HUES6 (cell line): ENCODE measurements around the gene NOS1AP.
"Not testable (repeated sequence)": the region's sequence is repeated elsewhere in the genome, so short reads cannot be mapped to it uniquely, and the experiment has no call there.

Experiments
- H3K27ac ChIP-seq: 2 replicates; pipeline ENCODE4 v1.7.0; 2013; ENCODE audit warnings: low read depth, mild to moderate bottlenecking, low read length, inconsistent platforms
- H3K27me3 ChIP-seq: 2 replicates; pipeline ENCODE4 v1.6.1; 2013; ENCODE audit warnings: low read length; ENCODE audit not compliant: control insufficient read depth, insufficient read depth
- H3K36me3 ChIP-seq: 2 replicates; pipeline ENCODE4 v1.6.1; 2013; ENCODE audit warnings: low read length; ENCODE audit not compliant: control insufficient read depth, insufficient read depth
- H3K4me1 ChIP-seq: 2 replicates; pipeline ENCODE4 v1.6.1; 2013; ENCODE audit warnings: low read length; ENCODE audit not compliant: control insufficient read depth, insufficient read depth
- H3K4me3 ChIP-seq: 2 replicates; pipeline ENCODE4 v1.5.1; 2013; ENCODE audit warnings: low read depth, low read length
- H3K9ac ChIP-seq: one replicate; pipeline ENCODE4 v1.6.1; 2013; ENCODE audit warnings: mild to moderate bottlenecking, low read length
- H3K9me3 ChIP-seq: 2 replicates; pipeline ENCODE4 v1.6.1; 2013; ENCODE audit warnings: low read depth, low read length; ENCODE audit not compliant: control insufficient read depth, insufficient read depth

Gene NOS1AP

GRCh38 chr1:162030759-162031280, 38.7 kb upstream of the NOS1AP start:
- Histone ChIP-seq H3K9ac (no peak overlapping the region), H3K27me3 (peaks cover 43% of the 10 kb centered on the region), H3K27ac (no peak overlapping the region), H3K36me3 (no peaks in the 10 kb centered on the region), H3K4me3 (no peak overlapping the region), H3K9me3 (no peaks in the 10 kb centered on the region), H3K4me1 (no peaks in the 10 kb centered on the region; the same call in 1 of the 2 replicates)

DNA sequence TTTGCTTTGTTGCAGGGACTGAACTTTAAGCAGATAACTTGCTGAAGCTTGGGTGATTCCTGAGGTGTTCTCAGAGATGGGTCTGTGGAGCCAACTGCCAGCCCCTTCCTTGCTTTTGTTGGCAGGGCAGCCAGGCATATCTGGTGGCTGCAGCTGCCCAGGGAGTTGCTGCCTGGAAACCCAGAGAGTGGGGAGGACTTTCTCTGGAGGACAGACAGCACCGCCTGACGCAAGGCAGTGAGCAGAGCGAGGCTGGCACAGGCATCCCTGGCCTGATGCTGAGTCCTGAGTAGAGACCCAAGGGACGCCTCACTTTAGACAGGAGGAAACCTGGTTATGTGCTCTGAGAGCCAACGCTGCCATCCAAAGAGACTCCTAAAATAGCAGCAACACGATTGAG, 36.1 kb upstream of the NOS1AP start:
- Histone ChIP-seq H3K27me3 (peaks cover 28% of the 10 kb centered on the region), H3K27ac (no peak overlapping the region), H3K4me1 (no peaks in the 10 kb centered on the region; the same call in 1 of the 2 replicates), H3K9me3 (no peaks in the 10 kb centered on the region), H3K36me3 (no peaks in the 10 kb centered on the region), H3K4me3 (no peak overlapping the region), H3K9ac (no peak overlapping the region)

- H3K9me3 ChIP-seq, result no peaks in the 10 kb centered on the region
- peaks cover 17% of the 10 kb centered on the region; the same call in 1 of the 2 replicates for H3K27me3 ChIP-seq
- H3K36me3 ChIP-seq, result no peaks in the 10 kb centered on the region
- no peak overlapping the region for H3K4me3 ChIP-seq
- H3K27ac ChIP-seq, result no peak overlapping the region
- no peak overlapping the region for H3K9ac ChIP-seq
- no peaks in the 10 kb centered on the region; the same call in 1 of the 2 replicates for H3K4me1 ChIP-seq
Measured at GRCh38 chr1:162035241-162035640, 34.2 kb upstream of the NOS1AP start.

GRCh38 chr1:162036163-162036562, 33.3 kb upstream of the NOS1AP start:
- Histone ChIP-seq H3K27ac (no peak overlapping the region), H3K4me3 (no peak overlapping the region), H3K27me3 (peaks cover 11% of the 10 kb centered on the region; the same call in 1 of the 2 replicates)

DNA sequence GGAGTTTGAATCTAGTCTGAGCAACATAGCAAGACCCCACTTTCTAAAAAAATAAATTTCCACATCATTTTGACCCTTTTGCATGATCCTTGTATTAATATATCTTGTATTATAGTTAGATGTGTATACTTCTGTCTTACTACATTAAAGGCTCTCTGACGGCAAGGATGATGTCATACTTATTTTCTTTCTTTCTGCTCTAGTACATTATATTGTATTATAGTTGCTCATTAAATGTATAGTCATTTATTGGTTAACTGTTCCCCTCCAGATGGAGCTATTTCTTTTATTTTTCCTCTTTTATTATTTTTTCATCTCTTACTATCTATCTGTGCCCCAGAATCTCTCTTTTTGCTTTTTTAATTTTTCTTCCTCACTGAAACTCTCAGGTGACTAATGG, 30.9 kb upstream of the NOS1AP start:
- H3K4me1 ChIP-seq, result no peaks in the 10 kb centered on the region; the same call in 1 of the 2 replicates
- no peaks in the 10 kb centered on the region for H3K36me3 ChIP-seq
- no peak overlapping the region for H3K27ac ChIP-seq
- H3K9ac ChIP-seq, result no peak overlapping the region
- H3K9me3 ChIP-seq, result no peaks in the 10 kb centered on the region
- H3K27me3 ChIP-seq, result peaks cover 4% of the 10 kb centered on the region; the same call in 1 of the 2 replicates
- H3K4me3 ChIP-seq, result no peak overlapping the region

More at GRCh38 chr1:162036163-162036562, 33.3 kb upstream of the NOS1AP start:
- no peak overlapping the region for H3K9ac ChIP-seq
- H3K36me3 ChIP-seq, result no peaks in the 10 kb centered on the region
- no peaks in the 10 kb centered on the region; the same call in 1 of the 2 replicates for H3K4me1 ChIP-seq
- no peaks in the 10 kb centered on the region for H3K9me3 ChIP-seq

GRCh38 chr1:162040001-162040400, 29.5 kb upstream of the NOS1AP start:
- Histone ChIP-seq H3K27ac (no peak overlapping the region), H3K36me3 (no peaks in the 10 kb centered on the region), H3K27me3 (no peaks in the 10 kb centered on the region), H3K4me1 (no peaks in the 10 kb centered on the region; the same call in 1 of the 2 replicates), H3K9me3 (no peaks in the 10 kb centered on the region), H3K4me3 (no peak overlapping the region), H3K9ac (no peak overlapping the region)

- no peak overlapping the region for H3K27ac ChIP-seq
- no peak overlapping the region for H3K9ac ChIP-seq
- no peaks in the 10 kb centered on the region for H3K9me3 ChIP-seq
- H3K4me3 ChIP-seq, result no peak overlapping the region
- H3K4me1 ChIP-seq, result no peaks in the 10 kb centered on the region; the same call in 1 of the 2 replicates
- H3K36me3 ChIP-seq, result no peaks in the 10 kb centered on the region
- no peaks in the 10 kb centered on the region for H3K27me3 ChIP-seq
Measured at GRCh38 chr1:162040657-162041056, 28.8 kb upstream of the NOS1AP start.

GRCh38 chr1:162042361-162042760, 27.1 kb upstream of the NOS1AP start:
- no peaks in the 10 kb centered on the region for H3K27me3 ChIP-seq
- H3K9me3 ChIP-seq, result no peaks in the 10 kb centered on the region
- H3K36me3 ChIP-seq, result no peaks in the 10 kb centered on the region
- no peak overlapping the region for H3K4me3 ChIP-seq
- H3K27ac ChIP-seq, result no peak overlapping the region
- no peak overlapping the region for H3K9ac ChIP-seq
- no peaks in the 10 kb centered on the region for H3K4me1 ChIP-seq

- H3K9me3 ChIP-seq, result no peaks in the 10 kb centered on the region
- H3K27me3 ChIP-seq, result peaks cover 7% of the 10 kb centered on the region; the same call in 1 of the 2 replicates
- no peaks in the 10 kb centered on the region for H3K36me3 ChIP-seq
Measured at GRCh38 chr1:162046921-162047320, 22.6 kb upstream of the NOS1AP start.

DNA sequence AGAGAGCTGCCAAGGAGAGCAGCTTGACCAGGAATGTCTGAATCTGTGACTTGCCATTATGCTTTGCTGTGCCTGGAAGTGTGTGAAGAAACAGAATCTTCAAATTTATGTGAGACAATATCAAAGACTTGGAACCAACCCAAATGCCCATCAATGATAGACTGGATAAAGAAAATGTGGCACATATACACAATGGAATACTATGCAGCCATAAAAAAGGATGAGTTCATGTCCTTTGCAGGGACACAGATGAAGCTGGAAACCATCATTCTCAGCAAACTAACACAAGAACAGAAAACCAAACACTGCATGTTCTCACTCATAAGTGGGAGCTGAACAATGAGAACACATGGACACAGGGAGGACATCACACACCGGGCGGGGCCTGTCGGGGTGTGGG, 15.5 kb upstream of the NOS1AP start:
- not testable (repeated sequence) for H3K36me3 ChIP-seq, H3K27ac ChIP-seq, H3K9ac ChIP-seq, H3K4me3 ChIP-seq, H3K4me1 ChIP-seq, H3K27me3 ChIP-seq, H3K9me3 ChIP-seq

More at GRCh38 chr1:162046921-162047320, 22.6 kb upstream of the NOS1AP start:
- Histone ChIP-seq H3K4me1 (no peaks in the 10 kb centered on the region), H3K4me3 (no peak overlapping the region), H3K9ac (no peak overlapping the region), H3K27ac (no peak overlapping the region)

DNA sequence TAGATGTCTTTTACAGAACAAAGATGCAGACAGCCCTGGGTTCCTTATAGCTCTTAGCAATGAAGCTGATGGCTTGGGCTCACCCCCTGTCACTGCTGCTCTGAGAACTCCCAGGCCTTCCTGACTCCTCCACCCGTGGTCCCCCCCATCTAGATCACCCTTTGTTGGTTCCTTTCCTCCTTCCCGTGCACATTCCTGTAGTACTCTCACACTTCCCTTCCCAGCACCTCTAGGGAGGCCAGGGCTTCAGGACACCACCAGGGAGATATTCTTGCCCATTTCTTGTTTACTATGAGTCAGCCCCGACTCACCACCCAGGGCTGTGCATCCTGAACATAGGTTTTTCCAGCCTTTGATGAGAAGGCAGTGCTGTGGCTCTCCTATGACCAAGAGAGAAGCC, 14.4 kb upstream of the NOS1AP start:
- Histone ChIP-seq H3K36me3 (no peaks in the 10 kb centered on the region), H3K27ac (no peak overlapping the region), H3K27me3 (no peaks in the 10 kb centered on the region), H3K4me3 (no peak overlapping the region), H3K9ac (no peak overlapping the region), H3K9me3 (no peaks in the 10 kb centered on the region), H3K4me1 (no peaks in the 10 kb centered on the region)
